DND-41 (cell line): ENCODE measurements around the gene IQCH.

ENCODE experiments used
- ATAC-seq: fragments of 200-7000 bp; cut with Tn5 transposase; 3 replicates; pipeline ENCODE4 v1.9.1; 2021; ENCODE audit warnings: low read depth; ENCODE audit not compliant: insufficient read depth
- DNase-seq: peaks from one replicate; pipeline ENCODE4 v3.0.0-alpha.2; 2020
- H2AFZ ChIP-seq: 2 replicates; pipeline ENCODE4 v1.6.0; 2012; ENCODE audit warnings: low read depth, low read length
- H3K27ac ChIP-seq: 2 replicates; pipeline ENCODE4 v1.5.1; 2012; ENCODE audit warnings: low read length, inconsistent platforms
- H3K27me3 ChIP-seq: fragments of 200-600 bp; sonication (generic); 2 replicates; pipeline ENCODE4 v1.6.0; 2012; ENCODE audit warnings: low read length, mild to moderate bottlenecking, inconsistent platforms; ENCODE audit not compliant: insufficient read depth, poor library complexity
- H3K36me3 ChIP-seq: 2 replicates; pipeline ENCODE4 v1.5.1; 2012; ENCODE audit warnings: low read length, inconsistent platforms; ENCODE audit not compliant: insufficient read depth
- H3K4me1 ChIP-seq: 2 replicates; pipeline ENCODE4 v1.5.1; 2012; ENCODE audit warnings: mild to moderate bottlenecking, low read length; ENCODE audit not compliant: insufficient read depth
- H3K4me2 ChIP-seq: 2 replicates; pipeline ENCODE4 v1.6.0; 2012; ENCODE audit warnings: mild to moderate bottlenecking, moderate library complexity, low read length, inconsistent platforms; ENCODE audit not compliant: insufficient read depth
- H3K4me3 ChIP-seq, 2 experiments: fragments of 200-600 bp in 1 of 2; shearing (Covaris generic) in 1 of 2; 2 replicates each; pipeline ENCODE4 v1.5.1; 2012 to 2016; ENCODE audit warnings: inconsistent platforms in 2 of 2, low read length in 2 of 2, mild to moderate bottlenecking in 2 of 2, low read depth in 1 of 2, moderate library complexity in 1 of 2
- H3K79me2 ChIP-seq: 2 replicates; pipeline ENCODE4 v1.6.0; 2012; ENCODE audit warnings: low read length, inconsistent platforms; ENCODE audit not compliant: insufficient read depth
- H3K9ac ChIP-seq: 2 replicates; pipeline ENCODE4 v1.6.0; 2012; ENCODE audit warnings: low read depth, mild to moderate bottlenecking, inconsistent platforms, low read length, moderate library complexity
- H3K9me3 ChIP-seq: 2 replicates; pipeline ENCODE4 v1.5.1; 2012; ENCODE audit warnings: low read length, moderate library complexity, mild to moderate bottlenecking, inconsistent platforms; ENCODE audit not compliant: insufficient read depth, severe bottlenecking
- H4K20me1 ChIP-seq: 2 replicates; pipeline ENCODE4 v1.6.0; 2012; ENCODE audit warnings: low read length; ENCODE audit not compliant: insufficient read depth
- CTCF ChIP-seq: IDR thresholded peaks from 2 replicates; pipeline ENCODE4 v1.5.1; 2012; ENCODE audit warnings: borderline replicate concordance, low read length, moderate library complexity, mild to moderate bottlenecking; ENCODE audit not compliant: poor library complexity, severe bottlenecking; ENCODE audit errors: extremely low read depth
- EZH2 ChIP-seq: IDR thresholded peaks from 3 replicates; pipeline ENCODE4 v1.6.1; 2012; ENCODE audit warnings: borderline replicate concordance, low read depth, mild to moderate bottlenecking, moderate library complexity, low read length, inconsistent platforms; ENCODE audit not compliant: severe bottlenecking

IQCH gene

GRCh38 chr15:67335026-67335425, 80.4 kb downstream of the IQCH start:
- Histone ChIP-seq H3K27ac (no peak overlapping the region), H3K36me3 (no peaks in the 10 kb centered on the region), H3K9me3 (no peaks in the 10 kb centered on the region), H2AFZ (no peak overlapping the region), H3K79me2 (no peaks in the 10 kb centered on the region), H3K9ac (no peak overlapping the region), H3K4me2 (no peak overlapping the region), H3K27me3 (no peaks in the 10 kb centered on the region), H3K4me1 (no peaks in the 10 kb centered on the region), H4K20me1 (no peaks in the 10 kb centered on the region), H3K4me3 (no peak overlapping the region)
- TF ChIP-seq EZH2 (no peak), CTCF (no peak)
- ATAC-seq (no peak), DNase-seq (no peak)

GRCh38 chr15:67335534-67336222, 81.1 kb downstream of the IQCH start:
- Histone ChIP-seq H3K4me3 (no peak overlapping the region), H3K4me2 (no peak overlapping the region), H3K4me1 (no peaks in the 10 kb centered on the region), H3K79me2 (no peaks in the 10 kb centered on the region), H2AFZ (no peak overlapping the region), H3K36me3 (no peaks in the 10 kb centered on the region), H4K20me1 (no peaks in the 10 kb centered on the region), H3K9ac (no peak overlapping the region), H3K27me3 (no peaks in the 10 kb centered on the region), H3K9me3 (no peaks in the 10 kb centered on the region), H3K27ac (no peak overlapping the region)
- TF ChIP-seq EZH2 (no peak), CTCF (no peak)
- ATAC-seq (no peak), DNase-seq (no peak)

GRCh38 chr15:67340630-67341029, 86.0 kb downstream of the IQCH start:
- H4K20me1 ChIP-seq: no peaks in the 10 kb centered on the region
- TF ChIP-seq EZH2 (no peak), CTCF (no peak)

GRCh38 chr15:67341539-67341938, 87.0 kb downstream of the IQCH start:
- Histone ChIP-seq H3K4me2 (no peak overlapping the region), H3K9me3 (no peaks in the 10 kb centered on the region), H3K9ac (no peak overlapping the region), H4K20me1 (no peaks in the 10 kb centered on the region), H3K27ac (no peak overlapping the region), H3K4me1 (no peaks in the 10 kb centered on the region), H3K27me3 (no peaks in the 10 kb centered on the region), H3K79me2 (no peaks in the 10 kb centered on the region), H2AFZ (no peak overlapping the region), H3K36me3 (no peaks in the 10 kb centered on the region), H3K4me3 (no peak overlapping the region)
- DNase-seq (no peak), ATAC-seq (no peak)
- TF ChIP-seq CTCF (no peak), EZH2 (no peak)

More at GRCh38 chr15:67340630-67341029, 86.0 kb downstream of the IQCH start:
- Histone ChIP-seq H3K4me1 (no peaks in the 10 kb centered on the region), H3K79me2 (no peaks in the 10 kb centered on the region), H3K27ac (no peak overlapping the region), H3K9me3 (no peaks in the 10 kb centered on the region), H3K36me3 (no peaks in the 10 kb centered on the region), H3K9ac (no peak overlapping the region), H3K4me2 (no peak overlapping the region), H3K27me3 (no peaks in the 10 kb centered on the region), H3K4me3 (no peak overlapping the region), H2AFZ (no peak overlapping the region)
- ATAC-seq (no peak), DNase-seq (no peak)
